Measurements from ENCODE around the gene HAUS7.

GRCh38 chrX:153409414-153410101 lies 60.8 kb downstream of the HAUS7 start:
- TF ChIP-seq, protein P1, sequence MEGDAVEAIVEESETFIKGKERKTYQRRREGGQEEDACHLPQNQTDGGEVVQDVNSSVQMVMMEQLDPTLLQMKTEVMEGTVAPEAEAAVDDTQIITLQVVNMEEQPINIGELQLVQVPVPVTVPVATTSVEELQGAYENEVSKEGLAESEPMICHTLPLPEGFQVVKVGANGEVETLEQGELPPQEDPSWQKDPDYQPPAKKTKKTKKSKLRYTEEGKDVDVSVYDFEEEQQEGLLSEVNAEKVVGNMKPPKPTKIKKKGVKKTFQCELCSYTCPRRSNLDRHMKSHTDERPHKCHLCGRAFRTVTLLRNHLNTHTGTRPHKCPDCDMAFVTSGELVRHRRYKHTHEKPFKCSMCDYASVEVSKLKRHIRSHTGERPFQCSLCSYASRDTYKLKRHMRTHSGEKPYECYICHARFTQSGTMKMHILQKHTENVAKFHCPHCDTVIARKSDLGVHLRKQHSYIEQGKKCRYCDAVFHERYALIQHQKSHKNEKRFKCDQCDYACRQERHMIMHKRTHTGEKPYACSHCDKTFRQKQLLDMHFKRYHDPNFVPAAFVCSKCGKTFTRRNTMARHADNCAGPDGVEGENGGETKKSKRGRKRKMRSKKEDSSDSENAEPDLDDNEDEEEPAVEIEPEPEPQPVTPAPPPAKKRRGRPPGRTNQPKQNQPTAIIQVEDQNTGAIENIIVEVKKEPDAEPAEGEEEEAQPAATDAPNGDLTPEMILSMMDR (IDR thresholded peaks at IDR 0.05) = no peak
- TF ChIP-seq RFX5 (IDR thresholded peaks at IDR 0.05) = no peak
- TF ChIP-seq, protein P2, sequence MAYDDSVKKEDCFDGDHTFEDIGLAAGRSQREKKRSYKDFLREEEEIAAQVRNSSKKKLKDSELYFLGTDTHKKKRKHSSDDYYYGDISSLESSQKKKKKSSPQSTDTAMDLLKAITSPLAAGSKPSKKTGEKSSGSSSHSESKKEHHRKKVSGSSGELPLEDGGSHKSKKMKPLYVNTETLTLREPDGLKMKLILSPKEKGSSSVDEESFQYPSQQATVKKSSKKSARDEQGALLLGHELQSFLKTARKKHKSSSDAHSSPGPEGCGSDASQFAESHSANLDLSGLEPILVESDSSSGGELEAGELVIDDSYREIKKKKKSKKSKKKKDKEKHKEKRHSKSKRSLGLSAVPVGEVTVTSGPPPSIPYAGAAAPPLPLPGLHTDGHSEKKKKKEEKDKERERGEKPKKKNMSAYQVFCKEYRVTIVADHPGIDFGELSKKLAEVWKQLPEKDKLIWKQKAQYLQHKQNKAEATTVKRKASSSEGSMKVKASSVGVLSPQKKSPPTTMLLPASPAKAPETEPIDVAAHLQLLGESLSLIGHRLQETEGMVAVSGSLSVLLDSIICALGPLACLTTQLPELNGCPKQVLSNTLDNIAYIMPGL (CRISPR knock-in tag; IDR thresholded peaks at IDR 0.05; ENCODE audit: borderline replicate concordance) = no peak
- TF ChIP-seq, protein P3, sequence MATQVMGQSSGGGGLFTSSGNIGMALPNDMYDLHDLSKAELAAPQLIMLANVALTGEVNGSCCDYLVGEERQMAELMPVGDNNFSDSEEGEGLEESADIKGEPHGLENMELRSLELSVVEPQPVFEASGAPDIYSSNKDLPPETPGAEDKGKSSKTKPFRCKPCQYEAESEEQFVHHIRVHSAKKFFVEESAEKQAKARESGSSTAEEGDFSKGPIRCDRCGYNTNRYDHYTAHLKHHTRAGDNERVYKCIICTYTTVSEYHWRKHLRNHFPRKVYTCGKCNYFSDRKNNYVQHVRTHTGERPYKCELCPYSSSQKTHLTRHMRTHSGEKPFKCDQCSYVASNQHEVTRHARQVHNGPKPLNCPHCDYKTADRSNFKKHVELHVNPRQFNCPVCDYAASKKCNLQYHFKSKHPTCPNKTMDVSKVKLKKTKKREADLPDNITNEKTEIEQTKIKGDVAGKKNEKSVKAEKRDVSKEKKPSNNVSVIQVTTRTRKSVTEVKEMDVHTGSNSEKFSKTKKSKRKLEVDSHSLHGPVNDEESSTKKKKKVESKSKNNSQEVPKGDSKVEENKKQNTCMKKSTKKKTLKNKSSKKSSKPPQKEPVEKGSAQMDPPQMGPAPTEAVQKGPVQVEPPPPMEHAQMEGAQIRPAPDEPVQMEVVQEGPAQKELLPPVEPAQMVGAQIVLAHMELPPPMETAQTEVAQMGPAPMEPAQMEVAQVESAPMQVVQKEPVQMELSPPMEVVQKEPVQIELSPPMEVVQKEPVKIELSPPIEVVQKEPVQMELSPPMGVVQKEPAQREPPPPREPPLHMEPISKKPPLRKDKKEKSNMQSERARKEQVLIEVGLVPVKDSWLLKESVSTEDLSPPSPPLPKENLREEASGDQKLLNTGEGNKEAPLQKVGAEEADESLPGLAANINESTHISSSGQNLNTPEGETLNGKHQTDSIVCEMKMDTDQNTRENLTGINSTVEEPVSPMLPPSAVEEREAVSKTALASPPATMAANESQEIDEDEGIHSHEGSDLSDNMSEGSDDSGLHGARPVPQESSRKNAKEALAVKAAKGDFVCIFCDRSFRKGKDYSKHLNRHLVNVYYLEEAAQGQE (IDR thresholded peaks at IDR 0.05) = no peak
- no peak for TF ChIP-seq HDAC2 (IDR thresholded peaks at IDR 0.05)
- TF ChIP-seq POLR2A (IDR thresholded peaks at IDR 0.05; ENCODE audit: low read length) = no peak
- TF ChIP-seq ZFP36 (IDR thresholded peaks at IDR 0.05; ENCODE audit: borderline replicate concordance, partially characterized antibody) = no peak
- no peak for TF ChIP-seq POLR2AphosphoS2 (conservative IDR thresholded peaks at IDR 0.05; ENCODE audit: low read length)
- no peak for TF ChIP-seq JUNB (IDR thresholded peaks at IDR 0.05)
- no peak for TF ChIP-seq HOXA7 (CRISPR knock-in tag; IDR thresholded peaks at IDR 0.05)

Data from A549 (cell line).